OCI-LY7 (cell line): Measurements from ENCODE around the gene NOL3.

Experiments
- CTCF ChIP-seq: fragments of 200-600 bp; sonication (generic); conservative IDR thresholded peaks from 2 replicates; pipeline ENCODE4 v1.5.1; 2014; ENCODE audit warnings: mild to moderate bottlenecking, antibody characterized with exemption, low read length, moderate library complexity, mixed read lengths
- EZH2phosphoT487 ChIP-seq: fragments of 200-600 bp; sonication (generic); IDR thresholded peaks from 2 replicates; pipeline ENCODE4 v1.6.1; 2018; ENCODE audit warnings: low read depth, borderline replicate concordance, mild to moderate bottlenecking, mixed run types, antibody characterized with exemption, low read length, moderate library complexity, mixed read lengths

- TF ChIP-seq CTCF, result no peak
- no peak for TF ChIP-seq EZH2phosphoT487
These were observed 27.4 kb downstream of the NOL3 start for GRCh38 chr16:67197704-67198103.
